OCI-LY7 (cell line): ENCODE measurements around the gene SIK3.

Source experiments
- CTCF ChIP-seq: fragments of 200-600 bp; sonication (generic); conservative IDR thresholded peaks from 2 replicates; pipeline ENCODE4 v1.5.1; 2014; ENCODE audit warnings: mild to moderate bottlenecking, antibody characterized with exemption, low read length, moderate library complexity, mixed read lengths
- EZH2phosphoT487 ChIP-seq: fragments of 200-600 bp; sonication (generic); IDR thresholded peaks from 2 replicates; pipeline ENCODE4 v1.6.1; 2018; ENCODE audit warnings: low read depth, borderline replicate concordance, mild to moderate bottlenecking, mixed run types, antibody characterized with exemption, low read length, moderate library complexity, mixed read lengths

GRCh38 chr11:116918925-116919655 lies 179.1 kb downstream of the SIK3 start:
- TF ChIP-seq CTCF, result peak; percentile 36; the same call in 1 of the 2 replicates
- no peak for TF ChIP-seq EZH2phosphoT487
